IMR-90 (cell line): ENCODE results near the gene LILRA1. TPM values are rescaled to one million over a fixed set of nuclear protein-coding genes. Genes with fewer than 3 reads are reported as not detected.
"Not testable (repeated sequence)": the region's sequence is repeated elsewhere in the genome, so short reads cannot be mapped to it uniquely, and the experiment has no call there.

Experiments
- ATAC-seq: fragments of 200-7000 bp; cut with Tn5 transposase; 2 replicates; pipeline ENCODE4 v1.9.1; 2020; ENCODE audit warnings: low read depth, mild to moderate bottlenecking, moderate library complexity
- BruUV-seq: library from RNA; stranded (reverse); fragments of 400-500 nt; replicated peaks from 2 replicates; lab custom pipeline; 2021; lab: Mats Ljungman, UMichigan
- CTCF ChIA-PET: fragments of 300-600 bp; formaldehyde crosslinking; extraction: SDS; loops from one replicate; lab custom pipeline; 2021; ENCODE audit warnings: antibody characterized with exemption; lab: Yijun Ruan, JAX
- POLR2A ChIA-PET: fragments of 300-600 bp; sonication (Branson Sonifier 250); formaldehyde crosslinking; loops from one replicate; lab custom pipeline; 2022; ENCODE audit warnings: antibody characterized with exemption; ENCODE audit not compliant: unreplicated experiment; lab: Charles Lee
- DNase-seq: peaks from one replicate; pipeline ENCODE4 v3.0.0; 2013
- H2AFZ ChIP-seq: replicated peaks from 2 replicates; pipeline ENCODE3; 2013; ENCODE audit warnings: low read length, mild to moderate bottlenecking; ENCODE audit not compliant: poor library complexity
- H2AK5ac ChIP-seq: 2 replicates; pipeline ENCODE4 v1.6.1; 2013; ENCODE audit warnings: low read depth, low read length, inconsistent platforms
- H2AK9ac ChIP-seq: replicated peaks from 2 replicates; pipeline ENCODE3; 2013; ENCODE audit warnings: mild to moderate bottlenecking, low read depth, low read length, moderate library complexity; ENCODE audit not compliant: poor library complexity
- H2BK120ac ChIP-seq: 2 replicates; pipeline ENCODE4 v1.6.1; 2013; ENCODE audit warnings: low read depth, low read length, inconsistent platforms
- H2BK15ac ChIP-seq: 3 replicates; pipeline ENCODE4 v1.6.1; 2013; ENCODE audit warnings: low read depth, low read length, inconsistent platforms
- H2BK20ac ChIP-seq: 2 replicates; pipeline ENCODE4 v1.6.1; 2013; ENCODE audit warnings: low read depth, mild to moderate bottlenecking, inconsistent platforms, low read length, moderate library complexity
- H2BK5ac ChIP-seq: 2 replicates; pipeline ENCODE4 v1.6.1; 2013; ENCODE audit warnings: mild to moderate bottlenecking, low read depth, low read length, inconsistent platforms; ENCODE audit not compliant: poor library complexity, severe bottlenecking
- H3K14ac ChIP-seq: replicated peaks from 2 replicates; pipeline ENCODE4 v1.6.1; 2013; ENCODE audit warnings: low read depth, low read length, inconsistent platforms
- H3K18ac ChIP-seq: 2 replicates; pipeline ENCODE4 v1.6.1; 2013; ENCODE audit warnings: low read depth, low read length, control low read depth
- H3K23ac ChIP-seq: 2 replicates; pipeline ENCODE4 v1.6.1; 2013; ENCODE audit warnings: low read depth, low read length, inconsistent platforms
- H3K27ac ChIP-seq: 2 replicates; pipeline ENCODE4 v1.5.1; 2013; ENCODE audit warnings: mild to moderate bottlenecking, control low read depth, low read length; ENCODE audit not compliant: insufficient read depth
- H3K27me3 ChIP-seq: 2 replicates; pipeline ENCODE4 v1.6.1; 2013; ENCODE audit warnings: low read length; ENCODE audit not compliant: control insufficient read depth, insufficient read depth
- H3K36me3 ChIP-seq: 2 replicates; pipeline ENCODE4 v1.6.1; 2013; ENCODE audit warnings: low read length, mixed read lengths; ENCODE audit not compliant: control insufficient read depth, insufficient read depth
- H3K4ac ChIP-seq: 2 replicates; pipeline ENCODE4 v1.6.1; 2013; ENCODE audit warnings: low read depth, low read length, inconsistent platforms
- H3K4me1 ChIP-seq: 2 replicates; pipeline ENCODE4 v1.6.1; 2013; ENCODE audit warnings: low read length, mixed read lengths; ENCODE audit not compliant: control insufficient read depth, insufficient read depth
- H3K4me2 ChIP-seq: 2 replicates; pipeline ENCODE4 v1.6.1; 2013; ENCODE audit warnings: low read depth, mild to moderate bottlenecking, control low read depth, low read length, moderate library complexity
- H3K4me3 ChIP-seq: 2 replicates; pipeline ENCODE4 v1.5.1; 2013; ENCODE audit warnings: low read depth, mild to moderate bottlenecking, control low read depth, low read length, moderate library complexity; ENCODE audit not compliant: insufficient read depth
- H3K56ac ChIP-seq: 2 replicates; pipeline ENCODE4 v1.6.1; 2013; ENCODE audit warnings: low read length, inconsistent platforms; ENCODE audit not compliant: insufficient read depth; ENCODE audit errors: extremely low read depth
- H3K79me1 ChIP-seq, 2 experiments: 2 replicates each; pipeline ENCODE4 v1.6.1; 2013; ENCODE audit warnings: low read length in 2 of 2, inconsistent platforms in 1 of 2, low read depth in 1 of 2
- H3K9ac ChIP-seq: 2 replicates; pipeline ENCODE4 v1.6.1; 2013; ENCODE audit warnings: low read depth, low read length, control low read depth
- H3K9me1 ChIP-seq: 2 replicates; pipeline ENCODE4 v1.6.1; 2013; ENCODE audit warnings: low read length, inconsistent platforms; ENCODE audit not compliant: insufficient read depth
- H3K9me3 ChIP-seq: 2 replicates; pipeline ENCODE4 v1.6.1; 2013; ENCODE audit warnings: low read length; ENCODE audit not compliant: control insufficient read depth, insufficient read depth
- H4K20me1 ChIP-seq: 2 replicates; pipeline ENCODE4 v1.6.1; 2013; ENCODE audit warnings: low read length, inconsistent platforms; ENCODE audit not compliant: insufficient read depth
- H4K5ac ChIP-seq: 2 replicates; pipeline ENCODE4 v1.6.1; 2013; ENCODE audit warnings: mild to moderate bottlenecking, low read depth, low read length, control low read depth
- H4K8ac ChIP-seq, 2 experiments: 2 replicates each; pipeline ENCODE4 v1.6.1; 2013; ENCODE audit warnings: low read depth in 2 of 2, low read length in 2 of 2, control low read depth in 1 of 2, inconsistent platforms in 1 of 2
- H4K91ac ChIP-seq: 2 replicates; pipeline ENCODE4 v1.6.1; 2013; ENCODE audit warnings: low read depth, low read length, inconsistent platforms; ENCODE audit not compliant: insufficient read depth
- WGBS, 2 experiments: methylation state at CpG; one replicate each; pipeline versions ENCODE4 v1.1.5 to v1.1.7; 2013; ENCODE audit warnings: missing lambda C conversion rate in 2 of 2; ENCODE audit not compliant: insufficient read length in 1 of 2; ENCODE audit errors: extremely low coverage in 2 of 2; 5-methylcytosine and 5-hydroxymethylcytosine counted together
- dilution Hi-C: fragments of 300-500 bp; cut with HindIII; formaldehyde crosslinking; loops from one replicate; pipeline ENCODE4 v1.14.3; 2018; ENCODE audit warnings: low sequenced_read_pairs; ENCODE audit not compliant: unreplicated experiment
- in situ Hi-C: fragments of 300-500 bp; cut with MboI; formaldehyde crosslinking; loops from 3 replicates; pipeline ENCODE4 v1.14.3; 2019; ENCODE audit warnings: low sequenced_read_pairs, inconsistent platforms, mixed read lengths
- intact Hi-C: fragments of 100-400 bp; cut with micrococcal nuclease; formaldehyde crosslinking; loops from 2 replicates; pipeline ENCODE4 v1.10.0; 2022
- polyA plus RNA-seq, 3 experiments: library from polyadenylated mRNA; depleted of rRNA; stranded (reverse); fragments of >200 nt; gene quantifications; 2 replicates each; pipeline ENCODE4 v1.2.3, GENCODE V29; 2012; ENCODE audit warnings: low replicate concordance in 1 of 3
- total RNA-seq: library from RNA; depleted of rRNA; stranded (reverse); fragments of >200 nt; gene quantifications from 2 replicates; pipeline ENCODE4 v1.2.3, GENCODE V29; 2012

LILRA1 gene
- total and polyA plus RNA-seq, 2 of the 4 experiments (the other 2 are of a cell fraction), result not detected

DNA sequence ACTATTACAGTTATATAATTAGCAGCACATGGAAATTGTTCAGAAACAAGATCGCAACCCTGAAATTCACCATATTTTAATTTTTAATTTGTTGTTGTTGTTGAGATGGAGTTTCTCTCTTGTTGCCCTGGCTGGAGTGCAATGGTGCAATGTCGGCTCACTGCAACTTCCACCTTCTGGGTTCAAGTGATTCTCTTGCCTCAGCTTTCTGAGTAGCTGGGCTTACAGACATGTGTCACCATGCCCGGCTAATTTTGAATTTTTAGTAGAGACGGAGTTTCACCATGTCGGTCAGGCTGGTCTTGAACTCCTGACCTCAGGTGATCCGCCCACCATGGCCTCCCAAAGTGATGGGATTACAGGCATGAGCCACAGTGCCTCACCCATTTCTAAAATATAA is 30.2 kb upstream of the LILRA1 start:
- H3K79me1 ChIP-seq, H2BK15ac ChIP-seq, H2BK20ac ChIP-seq, H4K20me1 ChIP-seq, in situ Hi-C loops, ATAC-seq, BruUV-seq, H3K4ac ChIP-seq, H3K27ac ChIP-seq, H2BK5ac ChIP-seq, H3K23ac ChIP-seq, H3K9ac ChIP-seq, H2AK9ac ChIP-seq, H3K4me1 ChIP-seq, H4K8ac ChIP-seq, POLR2A ChIA-PET, H2AFZ ChIP-seq, dilution Hi-C loops, H3K4me3 ChIP-seq, H3K36me3 ChIP-seq, H3K14ac ChIP-seq, H3K18ac ChIP-seq, H3K4me2 ChIP-seq, H3K27me3 ChIP-seq, H4K5ac ChIP-seq, H3K56ac ChIP-seq, CTCF ChIA-PET, DNase-seq, H3K9me1 ChIP-seq, intact Hi-C loops, H2AK5ac ChIP-seq, H2BK120ac ChIP-seq, H4K91ac ChIP-seq: not testable (repeated sequence)
- WGBS, 2 experiments, result 80% methylated on average over 1 of the region's 6 CpGs; no CpG with 5 or more reads in 1 of the 2 experiments
- H3K9me3 ChIP-seq, result peaks cover 13% of the 10 kb centered on the region; the same call in 1 of the 2 replicates
